Esophagus squamous epithelium (tissue), 5 donors: ENCODE measurements around the gene SLC2A4RG. TPM values are rescaled to one million over a fixed set of nuclear protein-coding genes. Genes with fewer than 3 reads are reported as not detected.

Source experiments
- DNase-seq: peaks from one replicate; lab custom pipeline; 2025; lab: John Stamatoyannopoulos, UW
- H3K27ac ChIP-seq, 4 donors: fragments of 200-600 bp; sonication (generic); one replicate each; pipeline ENCODE4 v1.5.1; 2016 to 2019; ENCODE audit warnings: mild to moderate bottlenecking in 1 of 4
- H3K27me3 ChIP-seq, 4 donors: fragments of 200-600 bp; sonication (generic); 1 replicate in 3 of 4; 2 replicates in 1 of 4; pipeline versions ENCODE4 v1.5.1 to v1.6.0; 2017 to 2021; ENCODE audit warnings: antibody characterized with exemption in 1 of 4
- H3K36me3 ChIP-seq, 3 donors: fragments of 200-600 bp; sonication (generic); one replicate each; pipeline ENCODE4 v1.5.1; 2016 to 2019
- H3K4me1 ChIP-seq, 3 donors: fragments of 200-600 bp; sonication (generic); one replicate each; pipeline ENCODE4 v1.5.1; 2017 to 2019
- H3K4me3 ChIP-seq, 4 donors: fragments of 200-600 bp; sonication (generic); 1 replicate in 3 of 4; 2 replicates in 1 of 4; pipeline ENCODE4 v1.5.1; 2016 to 2019; ENCODE audit warnings: mild to moderate bottlenecking in 2 of 4, moderate library complexity in 1 of 4
- H3K9me3 ChIP-seq, 3 donors: fragments of 200-600 bp; sonication (generic); one replicate each; pipeline ENCODE4 v1.5.1; 2016 to 2019
- CTCF ChIP-seq, 6 experiments: fragments of 450-650 bp in 4 of 6; fragments of 200-600 bp in 2 of 6; sonication (generic) in 2 of 6; IDR thresholded peaks; one replicate each; pipeline ENCODE4 v1.5.1; 2016 to 2019; ENCODE audit warnings: antibody characterized with exemption in 6 of 6, mild to moderate bottlenecking in 4 of 6, moderate library complexity in 4 of 6
- POLR2A ChIP-seq, 4 donors: fragments of 450-650 bp; IDR thresholded peaks; one replicate each; pipeline ENCODE4 v1.6.1; 2017; ENCODE audit warnings: antibody characterized with exemption in 4 of 4, mild to moderate bottlenecking in 4 of 4, moderate library complexity in 3 of 4
- WGBS, 2 donors: methylation state at CpG; one replicate each; pipeline ENCODE4 v1.1.5; 2018; 5-methylcytosine and 5-hydroxymethylcytosine counted together
- intact Hi-C: fragments of 100-400 bp; cut with DNase I; formaldehyde crosslinking; loops from one replicate; pipeline ENCODE4 v1.15.0; 2022
- total RNA-seq, 4 donors: library from RNA; depleted of rRNA; stranded (reverse); fragments of >200 nt; gene quantifications; one replicate each; pipeline ENCODE4 v1.1.0, GENCODE V29; 2016
- donor health status: DM: yes; HTN: yes; CAD: no.

SLC2A4RG gene
- total RNA-seq, 4 donors from 2014 or later, result 37.0 to 55.5 (median 50.2) TPM

DNA sequence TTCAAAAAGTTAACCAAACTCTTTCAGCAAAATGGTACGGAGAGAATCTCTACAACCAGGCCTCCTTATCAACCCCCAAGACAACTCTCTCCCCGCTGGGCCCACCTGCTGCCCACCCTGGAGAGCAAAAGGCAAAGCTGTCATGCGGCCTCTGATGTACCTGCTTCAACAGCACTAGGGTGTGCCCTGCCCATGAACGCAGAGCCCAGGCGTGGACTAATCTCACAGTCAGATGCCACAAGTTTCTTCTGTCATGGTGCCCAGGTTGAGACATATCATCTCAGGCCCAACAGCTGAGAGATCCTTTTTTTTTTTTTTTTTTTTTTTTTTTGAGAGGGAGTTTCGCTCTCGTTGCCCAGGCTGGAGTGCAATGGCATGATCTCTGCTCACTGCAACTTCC is 26.3 kb downstream of the SLC2A4RG start:
- Histone ChIP-seq H3K4me3 (no peak overlapping the region), H3K4me1 (no peaks in the 10 kb centered on the region), H3K27me3 (no peaks in the 10 kb centered on the region), H3K27ac (no peak overlapping the region), H3K9me3 (no peaks in the 10 kb centered on the region), H3K36me3 (peaks cover 0 to 33% (median 9%) of the 10 kb centered on the region in 3 donors)
- DNase-seq, result no peak
- TF ChIP-seq POLR2A (IDR thresholded peaks at IDR 0.05), result no peak
- no peak for TF ChIP-seq CTCF (IDR thresholded peaks at IDR 0.05)
- 80 to 94% methylated on average over 7 of the region's 7 CpGs for WGBS, 2 donors
- intact Hi-C loops, result no loop called here

GRCh38 chr20:63766695-63767426 is 27.3 kb downstream of the SLC2A4RG start:
- no peak for TF ChIP-seq POLR2A (IDR thresholded peaks at IDR 0.05)
- no peak for TF ChIP-seq CTCF (IDR thresholded peaks at IDR 0.05)
- H3K36me3 ChIP-seq, result peaks cover 0 to 33% (median 9%) of the 10 kb centered on the region in 3 donors
- H3K27ac ChIP-seq, result no peak overlapping the region
- H3K4me3 ChIP-seq, result no peak overlapping the region
- H3K4me1 ChIP-seq, result no peaks in the 10 kb centered on the region
- WGBS, 2 donors, result 91 to 100% methylated on average over 7 to 16 of the region's 38 CpGs
- intact Hi-C loops, result no loop called here
- no peak for DNase-seq
- no peaks in the 10 kb centered on the region for H3K27me3 ChIP-seq
- H3K9me3 ChIP-seq, result no peaks in the 10 kb centered on the region

DNA sequence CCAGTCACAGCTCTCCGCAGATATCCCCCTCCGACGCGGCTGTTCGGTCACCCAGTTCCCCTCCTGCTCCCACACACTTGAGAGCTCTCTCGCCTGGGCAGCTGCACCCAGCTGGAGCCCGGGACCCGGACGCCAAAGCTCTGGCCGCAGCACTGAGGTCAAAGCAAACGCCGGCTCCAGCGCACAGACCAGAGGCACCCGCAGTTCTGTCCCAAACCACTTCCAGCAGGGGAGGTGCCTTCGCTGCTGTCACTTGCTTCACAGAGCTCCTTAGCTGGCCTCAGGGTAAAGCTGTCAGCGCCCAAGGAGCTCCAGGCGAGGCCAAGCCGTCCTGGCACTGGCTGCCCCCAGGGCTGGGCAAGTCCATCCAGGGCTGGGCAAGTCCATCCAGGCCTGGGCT is 27.9 kb downstream of the SLC2A4RG start:
- Histone ChIP-seq H3K4me1 (peaks cover 0 to 3% (median 0%) of the 10 kb centered on the region in 3 donors), H3K36me3 (peaks cover 0 to 33% (median 9%) of the 10 kb centered on the region in 3 donors), H3K4me3 (no peak overlapping the region), H3K9me3 (no peaks in the 10 kb centered on the region), H3K27ac (no peak overlapping the region), H3K27me3 (no peaks in the 10 kb centered on the region)
- 0 to 81% methylated on average over 1 to 7 of the region's 18 CpGs for WGBS, 2 donors
- TF ChIP-seq CTCF (IDR thresholded peaks at IDR 0.05) (no peak), POLR2A (IDR thresholded peaks at IDR 0.05) (no peak)
- intact Hi-C loops, result no loop called here
- no peak for DNase-seq

DNA sequence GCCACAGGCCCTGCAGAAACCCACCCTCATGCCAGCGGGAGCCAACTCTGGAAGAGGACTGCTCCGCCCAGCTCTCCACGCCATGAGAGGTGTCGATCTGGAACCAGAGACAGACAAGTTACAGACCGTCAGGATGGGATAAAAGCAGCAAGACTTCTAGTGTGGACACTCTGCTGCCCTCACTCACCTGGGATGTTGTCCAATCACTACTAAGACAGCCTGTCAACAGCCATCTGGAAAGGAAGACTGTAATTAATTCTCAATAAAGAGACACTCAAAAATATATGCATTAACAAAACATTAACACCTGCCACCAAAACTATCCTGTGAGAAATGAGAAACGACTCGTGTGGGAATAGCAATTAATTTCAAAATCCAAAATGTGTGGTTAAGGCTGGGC is 28.3 kb downstream of the SLC2A4RG start:
- DNase-seq, result no peak
- Histone ChIP-seq H3K4me3 (no peak overlapping the region), H3K27ac (no peak overlapping the region), H3K4me1 (peaks cover 0 to 8% (median 1%) of the 10 kb centered on the region in 3 donors), H3K9me3 (no peaks in the 10 kb centered on the region), H3K36me3 (peaks cover 0 to 33% (median 9%) of the 10 kb centered on the region in 3 donors), H3K27me3 (no peaks in the 10 kb centered on the region)
- TF ChIP-seq POLR2A (IDR thresholded peaks at IDR 0.05), result no peak
- TF ChIP-seq CTCF (IDR thresholded peaks at IDR 0.05), result no peak
- intact Hi-C loops, result no loop called here
- 60 to 76% methylated on average over 2 to 3 of the region's 7 CpGs for WGBS, 2 donors
